NCI-H748 treated with DMSO at 0.1 percent for 48 hours (cell line): Measurements from ENCODE around the gene FGF22.
"Not testable (repeated sequence)": the region's sequence is repeated elsewhere in the genome, so short reads cannot be mapped to it uniquely, and the experiment has no call there.

Experiments used
- DNase-seq: peaks from one replicate; lab custom pipeline; 2025; lab: John Stamatoyannopoulos, UW

The FGF22 gene

GRCh38 chr19:639253-640160, at the start of gene FGF22:
TSS of gene FGF22 (plus strand) at chr19:639879. CDS start at chr19:639926, 47 bp downstream.
- DNase-seq = peak; percentile 44

- no peak for DNase-seq
Observed at GRCh38 chr19:590396-590745, 49.3 kb upstream of the FGF22 start.

GRCh38 chr19:590750-591098, 49.0 kb upstream of the FGF22 start:
- no peak for DNase-seq

- no peak for DNase-seq
Observed at GRCh38 chr19:591099-591958, 48.4 kb upstream of the FGF22 start.

- DNase-seq = no peak
Observed at GRCh38 chr19:592101-592500, 47.6 kb upstream of the FGF22 start.

- DNase-seq = no peak
Observed at GRCh38 chr19:593055-593454, 46.6 kb upstream of the FGF22 start.

- DNase-seq = no peak
Observed at GRCh38 chr19:593505-593904, 46.2 kb upstream of the FGF22 start.

- no peak for DNase-seq
Observed at GRCh38 chr19:594265-594870, 45.3 kb upstream of the FGF22 start.

- no peak for DNase-seq
Observed at GRCh38 chr19:595326-596262, 44.1 kb upstream of the FGF22 start.

GRCh38 chr19:596263-596655, 43.4 kb upstream of the FGF22 start:
- no peak for DNase-seq

GRCh38 chr19:597406-598315, 42.0 kb upstream of the FGF22 start:
- DNase-seq = no peak

GRCh38 chr19:601310-601709, 38.4 kb upstream of the FGF22 start:
- no peak for DNase-seq

GRCh38 chr19:601790-602189, 37.9 kb upstream of the FGF22 start:
- DNase-seq = no peak

GRCh38 chr19:602391-603301, 37.0 kb upstream of the FGF22 start:
- no peak for DNase-seq

- DNase-seq = not testable (repeated sequence)
Observed at GRCh38 chr19:603302-603639, 36.4 kb upstream of the FGF22 start.

- DNase-seq = not testable (repeated sequence)
Observed at GRCh38 chr19:603779-604178, 35.9 kb upstream of the FGF22 start.

- no peak for DNase-seq
Observed at GRCh38 chr19:604355-604754, 35.3 kb upstream of the FGF22 start.

- DNase-seq = peak; percentile 6
Observed at GRCh38 chr19:605061-605971, 34.4 kb upstream of the FGF22 start.
